Stomach (tissue), 4 donors: Measurements from ENCODE around the gene DBF4.

Experiments
- CTCF ChIP-seq, 7 experiments: fragments of 450-650 bp in 4 of 7; fragments of 200-600 bp in 3 of 7; sonication (generic) in 3 of 7; IDR thresholded peaks; one replicate each; pipeline ENCODE4 v1.5.1; 2016 to 2019; ENCODE audit warnings: antibody characterized with exemption in 7 of 7, control low read depth in 2 of 7, mild to moderate bottlenecking in 1 of 7
- POLR2A ChIP-seq, 4 donors: fragments of 450-650 bp; IDR thresholded peaks; one replicate each; pipeline ENCODE4 v1.6.1; 2016; ENCODE audit warnings: antibody characterized with exemption in 4 of 4, control low read depth in 2 of 4, mild to moderate bottlenecking in 1 of 4, moderate library complexity in 1 of 4

GRCh38 chr7:87837597-87837996, 38.7 kb upstream of the DBF4 start:
- no peak for TF ChIP-seq POLR2A (IDR thresholded peaks at IDR 0.05)
- TF ChIP-seq CTCF (IDR thresholded peaks at IDR 0.05) = no peak
